CD4-positive, alpha-beta T cell treated with Interleukin-2 at 100 ng/mL for 4 hours (primary cell): ENCODE measurements around the gene CDK15.
"Not testable (repeated sequence)": the region's sequence is repeated elsewhere in the genome, so short reads cannot be mapped to it uniquely, and the experiment has no call there.

Experiments
- DNase-seq: peaks from one replicate; pipeline ENCODE4 v3.0.0-alpha.2; 2020; ENCODE audit warnings: low spot score

The CDK15 gene

DNA sequence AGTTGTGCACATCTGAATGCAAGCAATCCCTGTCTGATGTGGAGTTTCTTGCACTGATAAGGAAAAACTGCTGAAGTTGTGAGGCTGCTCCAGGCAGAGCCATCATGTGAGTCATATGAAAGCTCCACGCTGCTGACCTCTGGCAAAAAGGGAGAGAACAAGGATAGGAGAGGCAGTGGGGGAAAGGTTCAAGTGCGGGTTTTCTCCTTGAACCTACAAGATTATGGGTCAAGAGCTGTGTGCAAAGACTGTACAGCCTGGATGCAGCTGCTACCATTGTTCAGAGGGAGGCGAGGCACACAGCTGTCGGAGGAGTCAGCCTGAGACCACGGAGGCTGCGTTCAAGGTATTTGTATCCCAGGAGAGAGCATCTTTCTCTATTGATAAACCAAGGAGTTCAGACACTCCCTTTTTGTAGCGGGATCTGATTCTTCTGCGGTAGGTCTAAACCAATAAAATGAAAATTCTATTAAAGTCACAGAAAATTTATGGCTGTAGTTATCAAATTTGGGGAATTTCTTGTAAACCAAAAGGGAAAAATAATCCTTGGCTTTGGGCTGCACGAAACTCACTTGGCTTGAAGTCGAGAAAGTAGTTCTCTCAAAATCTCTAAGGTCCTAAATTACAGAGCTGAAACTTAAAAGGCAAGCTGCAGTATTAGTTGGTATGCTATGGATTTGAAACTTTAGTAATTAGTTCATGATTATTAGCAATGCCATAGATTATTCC is at the start of gene CDK15:
CDK15 (plus strand) TSS at position 96 of the 729 bp plus-strand sequence; CDS start at position 224, 128 bp downstream.
- no peak for DNase-seq

DNA sequence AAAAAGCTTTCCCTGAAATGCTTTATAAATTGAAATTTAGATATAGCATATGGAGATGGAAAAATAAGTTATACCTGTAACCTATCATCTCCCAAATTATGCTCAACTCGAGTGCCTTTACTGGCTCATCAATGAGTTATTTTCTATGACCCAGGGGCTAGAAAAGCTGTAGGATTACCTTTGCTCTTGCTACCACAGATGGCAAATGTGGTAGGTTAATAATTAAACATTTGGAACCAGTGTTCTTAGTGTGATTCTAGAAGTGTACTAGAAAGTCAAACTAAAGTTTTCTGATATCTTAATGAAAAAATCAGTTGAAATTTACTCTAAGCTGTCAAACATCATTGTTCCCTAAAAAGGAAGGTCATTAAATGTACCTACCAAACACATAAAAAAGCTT is 48.1 kb upstream of the CDK15 start:
- no peak for DNase-seq

DNA sequence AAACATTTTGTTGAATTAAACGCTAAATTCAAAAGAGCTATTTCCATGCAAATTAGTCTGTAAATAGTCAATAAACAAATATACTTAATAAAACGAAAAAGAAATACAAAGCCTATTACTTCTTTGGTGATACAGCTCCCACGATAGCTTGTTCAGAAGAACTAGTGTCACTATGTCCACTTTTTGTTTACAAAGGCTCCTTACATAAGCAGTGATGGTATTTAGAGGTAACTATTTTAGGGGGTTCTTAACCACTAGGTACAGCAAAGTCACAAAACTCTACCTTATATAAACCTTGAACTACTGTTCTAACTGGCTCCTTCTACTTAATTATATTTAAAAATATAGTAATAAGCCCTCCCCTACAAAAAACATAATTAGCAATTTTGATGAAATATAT is 47.5 kb upstream of the CDK15 start:
- DNase-seq = no peak

DNA sequence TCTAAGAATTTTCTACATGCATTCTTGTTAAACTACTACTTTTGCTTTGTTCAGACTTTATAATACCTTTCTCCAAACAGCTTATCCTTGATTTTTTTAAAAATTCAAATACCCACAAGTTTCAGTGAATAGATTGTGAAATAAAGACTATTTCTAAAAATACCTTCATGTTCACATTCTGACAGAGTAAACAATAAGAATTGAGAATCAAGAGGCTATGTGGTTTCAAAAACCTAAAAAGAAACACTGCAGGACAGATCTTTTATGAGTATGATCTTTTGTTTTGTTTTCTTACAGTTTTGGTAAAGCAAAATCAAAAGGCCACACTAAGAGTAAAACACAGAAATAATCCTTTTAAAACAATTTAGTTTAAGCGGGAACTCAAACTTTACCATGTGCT is 46.8 kb upstream of the CDK15 start:
- DNase-seq = no peak

DNA sequence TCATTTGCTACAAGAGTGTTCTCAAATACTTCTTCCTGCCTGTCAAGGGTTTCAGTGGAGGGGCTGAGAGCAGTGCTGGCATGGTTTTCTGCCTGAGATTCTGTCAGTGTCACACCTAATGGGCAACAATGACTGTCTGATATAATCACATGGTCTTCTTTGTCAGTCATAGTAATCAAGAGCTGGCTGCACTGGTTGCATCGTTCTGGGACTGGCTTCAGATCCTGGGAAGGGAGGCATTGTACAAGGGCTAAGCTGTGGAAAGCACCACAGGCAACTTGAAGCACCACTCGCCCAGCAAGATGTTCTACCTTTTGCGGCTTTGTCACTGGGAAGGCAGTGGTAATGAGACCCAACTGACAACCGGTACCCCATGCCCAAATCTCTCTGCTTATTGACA is 45.2 kb upstream of the CDK15 start:
- DNase-seq = no peak

DNA sequence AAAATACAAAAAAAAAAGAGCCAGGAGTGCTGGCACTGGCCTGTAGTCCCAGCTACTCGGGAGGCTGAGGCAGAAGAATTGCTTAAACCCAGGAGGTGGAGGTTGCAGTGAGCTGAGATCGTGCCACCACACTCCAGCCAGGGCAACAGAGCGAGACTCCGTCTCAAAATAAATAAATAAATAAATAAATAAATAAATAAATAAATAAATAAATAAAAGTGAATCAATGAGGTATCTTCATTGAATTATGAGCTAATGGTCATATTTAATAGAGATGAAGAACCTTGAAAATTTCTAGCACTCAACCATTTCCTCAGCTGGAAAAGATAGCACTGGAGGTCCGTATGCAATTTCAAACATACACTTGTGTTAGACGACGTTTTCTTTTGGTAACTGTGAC is 41.9 kb upstream of the CDK15 start:
- not testable (repeated sequence) for DNase-seq

DNA sequence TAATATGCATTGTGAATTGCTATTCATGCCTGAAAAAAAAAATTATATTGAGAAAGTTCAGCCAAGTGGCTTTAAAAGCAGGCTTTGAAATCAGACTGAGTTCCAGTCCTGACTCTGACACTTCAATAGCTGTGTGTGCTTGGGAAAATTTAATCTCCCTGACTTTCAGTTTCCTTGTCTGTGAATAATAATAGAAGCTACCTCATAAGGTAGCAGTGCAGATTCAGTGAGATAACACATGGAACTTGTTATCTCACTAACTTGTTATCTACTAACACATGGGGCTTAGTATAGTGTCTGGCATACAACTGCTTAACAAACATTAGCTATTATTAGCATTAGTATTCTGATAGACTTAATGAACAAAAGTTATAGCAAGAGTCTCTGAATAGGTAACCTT is 40.5 kb upstream of the CDK15 start:
- no peak for DNase-seq

DNA sequence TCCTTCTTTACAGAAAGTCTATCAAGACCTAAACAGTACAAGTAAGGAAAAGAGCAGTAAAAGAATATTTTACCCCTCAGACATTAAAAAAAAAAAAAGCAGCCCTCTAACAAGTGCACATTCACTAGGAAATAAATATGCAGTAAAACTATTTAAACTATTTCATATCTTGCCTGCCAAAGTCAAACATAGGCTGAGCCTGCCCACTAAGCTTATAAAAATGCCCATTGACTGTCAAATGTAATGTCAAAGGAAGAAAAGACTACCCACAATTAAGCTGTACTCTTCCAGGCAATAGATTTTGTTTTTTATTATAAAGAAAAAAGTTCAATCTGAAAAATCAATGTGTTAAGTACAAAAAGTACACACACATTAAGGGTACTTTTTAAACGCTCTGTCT is 37.4 kb upstream of the CDK15 start:
- no peak for DNase-seq

DNA sequence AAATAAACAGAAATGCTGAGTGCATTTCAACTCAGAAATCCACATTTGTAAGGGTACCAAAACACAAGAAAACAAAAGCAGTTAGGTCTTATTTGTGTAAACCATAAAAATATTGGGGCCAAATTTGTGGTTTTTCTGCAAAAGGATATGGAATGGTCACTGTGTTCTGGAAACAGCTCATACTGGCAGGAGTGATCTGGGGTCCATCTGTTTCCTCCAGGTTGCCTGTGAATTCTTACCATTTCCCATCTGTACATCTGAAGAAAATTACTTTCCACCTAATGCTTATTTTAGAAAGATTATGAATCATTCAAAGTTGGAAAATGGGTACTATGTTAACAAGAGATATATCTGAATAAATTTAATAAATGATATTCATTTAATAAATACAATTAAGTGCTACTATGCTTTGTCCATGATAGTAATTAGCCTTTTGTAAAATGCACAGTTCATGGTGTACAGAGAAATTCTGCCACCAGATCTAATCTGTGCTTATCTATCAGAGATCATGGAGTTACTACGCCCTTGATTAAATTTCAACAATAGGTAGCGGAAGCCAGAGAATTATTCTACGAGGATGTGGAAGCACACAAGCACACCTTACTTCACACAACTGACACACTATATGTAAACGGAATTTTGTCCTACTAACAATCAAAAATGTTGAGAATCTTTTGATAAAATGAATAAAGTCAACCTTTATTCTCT is 36.5 kb upstream of the CDK15 start:
- DNase-seq = no peak

DNA sequence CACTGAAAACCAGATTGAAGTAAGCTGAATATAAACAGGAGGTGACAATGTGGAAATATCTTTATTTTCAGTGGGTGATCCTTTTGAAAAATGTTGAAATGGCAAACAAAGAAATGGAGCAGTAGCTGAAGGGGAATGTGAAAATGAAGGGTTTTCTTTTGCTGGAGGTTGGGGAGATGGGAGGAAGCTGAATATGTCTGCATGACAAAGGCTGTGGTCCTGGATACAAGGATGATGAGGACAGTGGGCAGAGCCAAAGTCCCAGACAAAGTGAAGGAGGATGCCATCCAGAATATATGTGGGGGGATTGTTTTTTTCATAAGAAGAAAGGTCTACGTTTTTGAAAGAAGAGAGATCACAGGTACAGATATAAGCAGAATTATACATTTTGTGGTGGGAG is 32.3 kb upstream of the CDK15 start:
- no peak for DNase-seq

DNA sequence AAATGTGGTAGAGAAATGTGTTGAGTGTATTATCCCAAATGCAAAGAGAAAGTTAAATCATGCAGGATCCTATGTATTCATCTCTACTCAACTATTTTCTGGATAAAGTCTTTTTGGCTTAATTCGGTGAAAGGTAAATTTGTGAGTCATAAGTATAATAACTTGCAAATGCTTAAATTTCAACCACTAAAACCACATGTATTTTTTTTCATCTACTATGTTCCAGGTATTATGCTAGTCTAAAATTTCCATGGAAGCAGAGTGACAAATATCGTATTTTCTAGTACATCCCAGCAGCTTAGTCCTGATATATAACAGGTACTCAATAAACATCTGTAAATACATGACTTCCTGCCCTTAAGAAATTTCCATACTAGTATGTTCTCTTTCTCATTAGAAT is 31.8 kb upstream of the CDK15 start:
- no peak for DNase-seq

DNA sequence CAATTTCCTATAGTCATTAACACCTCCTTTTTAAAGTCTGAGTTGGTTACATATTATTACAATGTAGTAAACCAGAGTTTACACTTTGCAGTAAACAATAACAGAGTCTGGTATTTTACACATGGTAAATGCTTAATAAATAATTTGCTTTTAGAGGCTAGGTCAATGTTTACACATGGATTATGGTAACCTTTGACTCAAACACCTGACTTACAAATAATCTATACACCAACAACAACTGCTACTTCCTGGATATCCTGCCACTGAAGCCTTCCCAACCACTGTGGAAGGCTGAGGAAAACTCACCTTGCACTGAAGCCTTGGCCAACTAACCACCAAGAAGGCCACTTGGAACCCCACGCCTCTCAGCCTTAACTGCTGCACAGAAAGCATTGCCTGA is 31.0 kb upstream of the CDK15 start:
- DNase-seq = no peak

DNA sequence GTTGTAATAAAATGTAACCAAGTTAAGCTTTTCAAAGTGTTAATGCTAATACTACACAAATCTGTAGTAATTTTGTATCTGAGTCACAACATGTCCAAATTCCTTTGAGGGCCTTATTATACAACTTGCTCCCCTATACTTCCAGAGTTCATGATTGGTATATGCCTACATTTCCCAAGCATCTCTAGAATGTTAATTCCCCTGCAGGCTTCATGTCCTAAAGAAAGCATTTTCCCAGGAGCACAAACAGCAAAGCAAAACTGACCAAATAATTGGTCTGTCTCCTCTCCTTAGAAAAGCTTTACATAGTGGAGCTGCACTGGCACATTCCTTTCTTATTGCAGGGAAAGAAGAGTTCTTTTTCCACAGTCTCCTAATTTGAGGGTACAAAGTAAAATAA is 29.3 kb upstream of the CDK15 start:
- no peak for DNase-seq

DNA sequence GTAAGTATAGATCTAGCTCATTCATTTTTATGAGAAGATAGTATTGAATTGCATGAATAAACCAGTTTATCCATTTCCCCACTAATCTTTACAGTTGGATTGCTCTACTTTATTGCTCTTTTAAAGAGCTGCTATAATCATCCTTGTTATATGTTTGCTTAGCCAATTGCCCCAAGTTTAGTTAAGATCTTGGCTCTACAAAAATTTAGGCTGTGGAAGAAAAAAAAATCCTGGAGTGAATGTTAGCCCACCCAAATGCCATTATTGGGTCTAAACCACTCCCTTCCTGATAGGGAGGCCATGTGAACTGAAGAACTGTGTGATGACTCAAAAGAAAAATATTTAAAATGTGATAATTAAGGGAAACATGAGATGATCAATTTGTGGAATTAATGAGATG is 28.5 kb upstream of the CDK15 start:
- DNase-seq = no peak

DNA sequence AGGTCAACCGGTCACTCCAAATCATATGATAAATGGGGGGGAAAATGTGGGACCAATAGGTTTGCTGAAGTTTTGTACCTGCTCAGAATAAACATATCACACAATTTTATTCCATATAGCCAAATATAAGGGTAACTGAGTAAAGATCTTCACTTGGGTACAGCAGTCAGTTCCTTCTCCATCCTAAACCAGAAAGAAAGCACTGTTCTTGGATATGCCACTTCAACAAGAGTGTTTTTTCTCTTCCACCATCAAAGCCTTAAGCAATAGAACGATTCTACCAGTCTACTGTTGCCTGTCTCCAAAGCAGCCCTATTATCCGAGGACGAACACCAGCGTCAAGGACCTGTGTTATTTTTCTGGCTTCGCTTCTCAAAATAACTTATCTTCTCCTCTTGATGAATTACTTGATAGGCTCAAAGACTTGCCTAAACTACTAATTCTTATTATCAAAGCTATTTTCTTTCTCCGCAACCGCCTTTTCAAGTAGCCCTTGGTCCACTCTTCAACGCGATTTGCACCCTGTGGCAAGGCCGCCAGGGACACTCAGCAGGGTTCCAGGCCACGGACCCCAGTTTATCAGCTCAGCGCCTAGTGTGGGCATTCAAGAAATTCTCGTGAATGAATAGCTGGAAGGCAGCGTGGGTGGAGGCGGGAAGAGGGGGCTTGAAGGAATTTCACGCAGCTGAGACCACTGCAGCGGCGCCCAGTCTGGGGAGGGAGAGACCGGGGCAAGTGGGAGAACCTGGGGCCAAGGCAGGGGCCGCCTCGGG is 26.2 kb upstream of the CDK15 start:
- DNase-seq = no peak

DNA sequence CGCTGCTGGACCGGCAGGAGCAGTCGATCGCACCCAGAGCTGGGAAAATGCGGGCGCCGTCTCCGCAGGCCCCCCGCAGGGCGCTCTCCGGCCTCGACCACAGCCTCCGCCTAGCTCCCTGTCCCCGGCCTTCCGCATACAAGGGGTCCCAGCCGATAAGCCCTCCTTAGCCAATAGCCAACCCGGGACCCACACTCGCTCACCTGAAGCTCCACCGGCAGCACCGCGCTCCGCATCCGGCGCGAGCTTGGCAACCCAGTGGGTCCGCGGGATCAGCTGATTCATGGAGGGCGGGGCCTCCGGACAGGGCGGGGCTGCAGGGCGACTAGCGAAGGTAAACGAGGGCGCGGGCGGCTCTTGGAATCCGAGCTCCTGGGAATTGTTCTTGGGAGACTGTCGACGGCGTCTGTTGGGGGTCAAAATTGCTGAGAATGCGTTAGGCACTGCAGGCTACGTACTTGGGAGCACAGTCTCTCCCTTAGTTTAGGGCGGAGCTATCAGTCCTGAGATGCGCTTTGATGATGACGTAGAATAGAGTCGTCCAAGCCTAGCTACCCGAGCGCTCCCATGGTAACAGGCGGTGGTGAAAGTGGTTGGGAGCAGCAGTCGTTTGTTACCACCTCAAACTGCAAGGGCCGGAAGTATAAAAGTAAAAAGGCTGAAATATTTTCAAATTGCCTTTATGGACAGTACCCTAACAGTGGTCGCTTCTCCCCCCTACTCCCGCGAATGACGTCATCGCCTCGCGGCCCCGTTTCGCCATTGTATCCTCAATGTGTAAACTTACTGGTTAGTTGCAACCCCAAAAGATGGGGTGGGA is 25.5 kb upstream of the CDK15 start, which contains the start of gene ALS2:
ALS2 (minus strand) TSS at position 260 of the 820 bp plus-strand sequence. CDS start 12,048 bp downstream, outside the sequence.
- DNase-seq = peak; percentile 91

DNA sequence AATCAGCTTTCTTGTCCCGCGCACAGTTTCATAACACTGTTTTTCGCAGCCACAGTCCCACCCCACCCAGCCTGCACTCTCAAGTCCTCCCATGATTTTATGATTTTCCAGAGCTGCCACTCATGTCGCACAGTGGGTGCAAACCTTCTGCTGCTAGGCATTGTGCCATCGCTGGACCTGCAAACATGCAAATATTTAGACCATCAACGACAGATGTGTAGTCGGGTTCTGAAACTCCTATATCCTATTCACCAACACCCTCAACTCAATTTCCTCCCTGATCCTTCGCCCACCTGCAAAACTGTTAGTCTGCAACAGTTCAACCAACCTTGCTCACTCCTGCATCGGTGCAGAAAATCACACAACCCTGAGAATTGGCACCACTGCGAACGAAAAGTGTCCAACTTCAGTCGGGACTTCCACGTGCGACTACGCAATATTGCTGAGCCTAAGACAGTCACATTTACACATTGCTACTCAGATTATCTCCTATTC is 24.7 kb upstream of the CDK15 start:
- peak; percentile 9 for DNase-seq

DNA sequence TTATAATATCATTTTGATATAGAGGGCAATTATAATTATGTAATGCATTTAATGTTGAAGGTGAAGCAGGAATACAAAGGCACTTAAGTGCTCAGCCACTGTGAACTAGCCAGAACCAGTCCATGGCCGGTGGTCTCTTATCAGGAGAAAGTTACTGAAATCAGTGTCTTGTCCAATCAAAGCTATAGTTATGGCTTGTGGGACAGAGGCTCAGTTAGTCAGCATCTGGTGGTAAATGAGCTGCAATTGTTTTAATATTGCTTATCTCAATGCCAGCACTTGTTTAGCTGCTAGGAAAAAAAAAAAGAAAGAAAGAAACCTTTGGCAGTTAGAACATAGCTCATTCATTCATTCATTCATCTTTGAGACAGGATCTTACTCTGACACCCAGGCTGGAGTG is 21.8 kb upstream of the CDK15 start:
- DNase-seq = no peak

DNA sequence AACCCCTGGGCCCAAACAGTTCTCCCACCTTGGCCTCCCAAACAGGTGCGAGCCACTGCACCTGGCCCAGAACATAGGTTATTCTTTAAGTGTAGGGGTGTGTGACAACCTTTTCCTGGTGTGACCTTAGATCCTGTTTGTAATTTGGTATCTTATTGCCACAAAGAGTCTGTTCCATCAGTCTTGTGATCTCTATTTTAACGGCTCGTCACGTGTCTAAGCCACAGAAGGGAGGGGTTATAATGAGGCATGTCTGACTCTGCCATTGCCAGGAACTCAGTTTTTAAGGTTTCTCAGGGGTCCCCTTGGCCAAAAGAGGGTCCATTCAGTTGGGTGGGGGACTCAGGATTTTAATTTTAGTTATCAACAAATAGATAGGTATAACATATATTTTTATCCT is 21.2 kb upstream of the CDK15 start:
- DNase-seq = no peak

DNA sequence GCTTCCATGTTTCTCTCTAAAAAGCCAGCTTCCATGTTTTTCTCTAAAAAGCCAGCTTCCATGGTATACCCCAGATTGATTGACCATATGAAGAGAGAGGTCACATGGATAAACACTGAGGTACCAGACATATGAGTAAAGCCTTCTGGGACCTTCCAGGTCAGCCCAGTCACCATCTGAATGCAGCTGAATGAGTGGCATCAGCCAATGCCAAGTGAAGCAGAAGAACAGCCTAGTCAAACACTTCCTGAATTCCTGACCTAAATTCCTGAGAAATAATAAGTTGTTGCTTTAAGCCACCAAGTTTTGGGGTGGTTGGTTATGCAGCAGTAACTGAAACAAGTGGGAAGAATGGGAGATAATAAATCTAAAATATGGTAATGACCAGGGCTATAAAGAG is 19.9 kb upstream of the CDK15 start:
- no peak for DNase-seq

DNA sequence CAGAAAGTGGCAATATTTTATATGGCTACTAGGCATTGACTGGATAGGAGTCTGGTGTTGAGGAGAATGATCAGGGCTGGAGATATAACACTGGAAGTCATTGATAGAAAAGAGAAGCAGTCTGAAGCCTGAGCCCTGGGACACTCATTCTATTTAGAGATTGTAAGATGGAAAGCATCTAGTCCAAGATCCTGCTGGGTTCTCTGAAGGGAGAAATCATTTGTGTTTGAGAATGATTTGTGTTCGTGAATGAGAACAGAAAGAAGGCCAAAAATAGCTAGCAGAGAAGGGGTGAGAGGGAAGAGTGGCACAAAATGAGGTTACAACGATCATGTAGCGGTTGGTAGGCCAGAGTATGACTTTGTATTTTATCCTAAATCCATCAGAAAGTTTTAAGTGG is 18.0 kb upstream of the CDK15 start:
- no peak for DNase-seq

DNA sequence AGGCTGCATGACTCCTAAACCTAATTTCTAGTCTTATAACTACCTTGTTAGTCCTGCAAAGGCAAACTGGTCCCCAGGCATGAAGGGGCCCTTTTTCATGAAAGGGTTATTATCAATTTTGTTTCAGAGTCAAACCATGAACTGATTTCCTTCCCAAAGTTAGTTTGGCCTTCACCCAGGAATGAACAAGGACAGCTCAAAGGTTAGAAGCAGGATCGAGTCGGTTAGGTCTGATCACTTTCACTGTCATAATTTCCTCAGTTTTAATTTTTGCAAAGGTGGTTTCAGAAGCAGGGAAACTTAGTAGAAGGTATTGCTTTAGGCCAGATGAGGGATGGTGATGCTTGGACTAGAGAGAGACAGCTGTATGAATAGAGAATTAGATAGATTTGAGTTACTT is 16.9 kb upstream of the CDK15 start:
- no peak for DNase-seq
